HepG2 (cell line): Measurements from ENCODE around the gene KANK4. TPM values are rescaled to one million over a fixed set of nuclear protein-coding genes. Genes with fewer than 3 reads are reported as not detected.

Experiments used
- CBFB ChIP-seq: sonication (generic); formaldehyde crosslinking; IDR thresholded peaks from 2 replicates; pipeline ENCODE4 v1.4.0; 2020; ENCODE audit warnings: missing genetic modification reagents
- ELF1 ChIP-seq: sonication (generic); formaldehyde crosslinking; IDR thresholded peaks from 2 replicates; pipeline ENCODE4 v1.4.0; 2020; ENCODE audit warnings: missing genetic modification reagents
- ERF ChIP-seq: IDR thresholded peaks from 2 replicates; pipeline ENCODE4 v1.6.1; 2018; ENCODE audit warnings: missing biosample characterization, missing genetic modification reagents
- GABPA ChIP-seq, 2 experiments: IDR thresholded peaks; 2 replicates each; pipeline ENCODE4 v1.6.1; 2011 to 2016; ENCODE audit warnings: low read depth in 2 of 2, low read length in 1 of 2, missing biosample characterization in 1 of 2, missing genetic modification characterization in 1 of 2
- GPN1 ChIP-seq: sonication (generic); formaldehyde crosslinking; IDR thresholded peaks from 2 replicates; pipeline ENCODE4 v1.5.1; 2020; ENCODE audit warnings: missing genetic modification reagents, borderline replicate concordance
- HOXA3 ChIP-seq: sonication (generic); formaldehyde crosslinking; IDR thresholded peaks from 2 replicates; pipeline ENCODE4 v1.5.0; 2020; ENCODE audit warnings: missing genetic modification reagents
- RCOR2 ChIP-seq: IDR thresholded peaks from 2 replicates; pipeline ENCODE4 v1.6.1; 2016; ENCODE audit warnings: missing biosample characterization, missing genetic modification reagents
- SCMH1 ChIP-seq: sonication (generic); formaldehyde crosslinking; IDR thresholded peaks from 2 replicates; pipeline ENCODE4 v1.9.0; 2021; ENCODE audit warnings: missing genetic modification reagents, mild to moderate bottlenecking, borderline replicate concordance
- ZNF205 ChIP-seq: IDR thresholded peaks from 2 replicates; pipeline ENCODE4 v1.6.1; 2018; ENCODE audit warnings: missing biosample characterization, missing genetic modification reagents
- ZNF383 ChIP-seq: sonication (generic); formaldehyde crosslinking; IDR thresholded peaks from 2 replicates; pipeline ENCODE4 v1.4.0; 2020; ENCODE audit warnings: missing genetic modification reagents, mild to moderate bottlenecking, borderline replicate concordance
- ZNF772 ChIP-seq: sonication (generic); formaldehyde crosslinking; IDR thresholded peaks from 2 replicates; pipeline ENCODE4 v1.5.0; 2020; ENCODE audit warnings: mild to moderate bottlenecking, missing genetic modification reagents
- ZSCAN22 ChIP-seq: sonication (generic); formaldehyde crosslinking; IDR thresholded peaks from 2 replicates; pipeline ENCODE4 v1.4.0; 2020; ENCODE audit warnings: mild to moderate bottlenecking, missing genetic modification reagents
- polyA plus RNA-seq, 8 experiments: library from polyadenylated mRNA; depleted of rRNA in 3 of 8; stranded (reverse) in 7 of 8; unstranded in 1 of 8; fragments of >200 nt; fragmentation: Illumina TruSeq in 4 of 8; extraction: Trizol in 4 of 8; gene quantifications; 2 replicates each; pipeline versions ENCODE4 v1.2.1 to v1.2.3, GENCODE V29; 2011 to 2016; ENCODE audit warnings: low read depth in 4 of 8, missing spikeins in 1 of 8, mixed read lengths in 1 of 8; ENCODE audit not compliant: insufficient read depth in 1 of 8
- total RNA-seq, 5 experiments: library from RNA; depleted of rRNA; stranded (reverse); fragments of >200 nt; fragmentation: Illumina TruSeq; extraction: Trizol; gene quantifications; 2 replicates each; pipeline ENCODE4 v1.2.3, GENCODE V29; 2016; ENCODE audit warnings: low read depth in 1 of 5
- TF ChIP-seq, protein P1 (sequence below): sonication (generic); formaldehyde crosslinking; IDR thresholded peaks from 2 replicates; pipeline ENCODE4 v1.4.0; 2020; ENCODE audit warnings: mild to moderate bottlenecking, missing genetic modification reagents
- TF ChIP-seq, protein P2 (sequence below): sonication (generic); formaldehyde crosslinking; IDR thresholded peaks from 2 replicates; pipeline ENCODE4 v1.4.0; 2020; ENCODE audit warnings: mild to moderate bottlenecking, missing genetic modification reagents, borderline replicate concordance
- TF ChIP-seq, protein P3 (sequence below), 2 experiments: IDR thresholded peaks; 2 replicates each; pipeline ENCODE4 v1.6.1; 2011 to 2012; ENCODE audit warnings: low read length in 2 of 2, borderline replicate concordance in 1 of 2, low read depth in 1 of 2, mild to moderate bottlenecking in 1 of 2, moderate library complexity in 1 of 2

The KANK4 gene
- total and polyA plus RNA-seq, 2 of the 13 experiments (the other 11 are each of a cell fraction or from before 2014, with no cell fraction given): 16.1 to 25.7 TPM

DNA sequence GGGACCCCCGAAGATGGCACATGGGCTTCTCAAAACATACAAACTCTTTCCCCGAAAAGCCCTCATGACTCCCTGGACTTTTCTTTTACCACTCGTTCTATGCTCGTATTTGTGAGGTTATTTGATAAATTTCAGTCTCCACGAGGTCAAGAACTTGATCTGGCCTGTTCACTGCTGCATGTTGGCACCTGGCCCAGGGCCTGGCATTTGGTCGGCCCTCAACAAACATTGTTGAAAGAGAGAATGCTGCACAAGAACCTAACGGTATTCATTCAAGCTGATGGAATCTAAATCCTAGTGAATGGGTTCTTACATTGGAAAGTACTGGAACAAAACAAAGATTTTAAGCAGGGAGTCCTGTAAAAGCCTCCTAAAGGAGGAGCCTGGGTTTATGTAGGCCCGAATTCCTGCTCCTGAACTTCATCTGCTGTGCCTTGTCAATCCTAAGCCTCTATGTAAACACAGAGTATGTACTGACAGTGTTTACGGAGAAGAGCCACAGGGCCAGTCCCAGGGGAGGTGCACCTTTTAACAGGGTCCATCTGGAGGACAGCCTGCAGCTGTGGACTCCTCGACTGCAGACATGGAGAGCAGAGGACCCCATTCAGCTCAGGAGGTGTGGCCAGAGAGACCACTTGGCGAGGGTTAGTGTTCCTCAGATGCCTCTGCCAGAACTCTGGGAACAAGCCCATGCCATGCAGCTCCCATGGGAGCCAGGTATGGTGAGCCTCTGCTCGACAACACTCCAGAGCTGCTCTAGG is 77.7 kb downstream of the KANK4 start (continued):
- TF ChIP-seq, protein P1, sequence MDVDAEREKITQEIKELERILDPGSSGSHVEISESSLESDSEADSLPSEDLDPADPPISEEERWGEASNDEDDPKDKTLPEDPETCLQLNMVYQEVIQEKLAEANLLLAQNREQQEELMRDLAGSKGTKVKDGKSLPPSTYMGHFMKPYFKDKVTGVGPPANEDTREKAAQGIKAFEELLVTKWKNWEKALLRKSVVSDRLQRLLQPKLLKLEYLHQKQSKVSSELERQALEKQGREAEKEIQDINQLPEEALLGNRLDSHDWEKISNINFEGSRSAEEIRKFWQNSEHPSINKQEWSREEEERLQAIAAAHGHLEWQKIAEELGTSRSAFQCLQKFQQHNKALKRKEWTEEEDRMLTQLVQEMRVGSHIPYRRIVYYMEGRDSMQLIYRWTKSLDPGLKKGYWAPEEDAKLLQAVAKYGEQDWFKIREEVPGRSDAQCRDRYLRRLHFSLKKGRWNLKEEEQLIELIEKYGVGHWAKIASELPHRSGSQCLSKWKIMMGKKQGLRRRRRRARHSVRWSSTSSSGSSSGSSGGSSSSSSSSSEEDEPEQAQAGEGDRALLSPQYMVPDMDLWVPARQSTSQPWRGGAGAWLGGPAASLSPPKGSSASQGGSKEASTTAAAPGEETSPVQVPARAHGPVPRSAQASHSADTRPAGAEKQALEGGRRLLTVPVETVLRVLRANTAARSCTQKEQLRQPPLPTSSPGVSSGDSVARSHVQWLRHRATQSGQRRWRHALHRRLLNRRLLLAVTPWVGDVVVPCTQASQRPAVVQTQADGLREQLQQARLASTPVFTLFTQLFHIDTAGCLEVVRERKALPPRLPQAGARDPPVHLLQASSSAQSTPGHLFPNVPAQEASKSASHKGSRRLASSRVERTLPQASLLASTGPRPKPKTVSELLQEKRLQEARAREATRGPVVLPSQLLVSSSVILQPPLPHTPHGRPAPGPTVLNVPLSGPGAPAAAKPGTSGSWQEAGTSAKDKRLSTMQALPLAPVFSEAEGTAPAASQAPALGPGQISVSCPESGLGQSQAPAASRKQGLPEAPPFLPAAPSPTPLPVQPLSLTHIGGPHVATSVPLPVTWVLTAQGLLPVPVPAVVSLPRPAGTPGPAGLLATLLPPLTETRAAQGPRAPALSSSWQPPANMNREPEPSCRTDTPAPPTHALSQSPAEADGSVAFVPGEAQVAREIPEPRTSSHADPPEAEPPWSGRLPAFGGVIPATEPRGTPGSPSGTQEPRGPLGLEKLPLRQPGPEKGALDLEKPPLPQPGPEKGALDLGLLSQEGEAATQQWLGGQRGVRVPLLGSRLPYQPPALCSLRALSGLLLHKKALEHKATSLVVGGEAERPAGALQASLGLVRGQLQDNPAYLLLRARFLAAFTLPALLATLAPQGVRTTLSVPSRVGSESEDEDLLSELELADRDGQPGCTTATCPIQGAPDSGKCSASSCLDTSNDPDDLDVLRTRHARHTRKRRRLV (CRISPR knock-in tag): no peak; the same call in 1 of the 2 replicates
- TF ChIP-seq ZNF383 (CRISPR knock-in tag): no peak
- peak; percentile 63; the same call in 1 of the 2 replicates for TF ChIP-seq ZNF205 (CRISPR knock-in tag)
- TF ChIP-seq, protein P2, sequence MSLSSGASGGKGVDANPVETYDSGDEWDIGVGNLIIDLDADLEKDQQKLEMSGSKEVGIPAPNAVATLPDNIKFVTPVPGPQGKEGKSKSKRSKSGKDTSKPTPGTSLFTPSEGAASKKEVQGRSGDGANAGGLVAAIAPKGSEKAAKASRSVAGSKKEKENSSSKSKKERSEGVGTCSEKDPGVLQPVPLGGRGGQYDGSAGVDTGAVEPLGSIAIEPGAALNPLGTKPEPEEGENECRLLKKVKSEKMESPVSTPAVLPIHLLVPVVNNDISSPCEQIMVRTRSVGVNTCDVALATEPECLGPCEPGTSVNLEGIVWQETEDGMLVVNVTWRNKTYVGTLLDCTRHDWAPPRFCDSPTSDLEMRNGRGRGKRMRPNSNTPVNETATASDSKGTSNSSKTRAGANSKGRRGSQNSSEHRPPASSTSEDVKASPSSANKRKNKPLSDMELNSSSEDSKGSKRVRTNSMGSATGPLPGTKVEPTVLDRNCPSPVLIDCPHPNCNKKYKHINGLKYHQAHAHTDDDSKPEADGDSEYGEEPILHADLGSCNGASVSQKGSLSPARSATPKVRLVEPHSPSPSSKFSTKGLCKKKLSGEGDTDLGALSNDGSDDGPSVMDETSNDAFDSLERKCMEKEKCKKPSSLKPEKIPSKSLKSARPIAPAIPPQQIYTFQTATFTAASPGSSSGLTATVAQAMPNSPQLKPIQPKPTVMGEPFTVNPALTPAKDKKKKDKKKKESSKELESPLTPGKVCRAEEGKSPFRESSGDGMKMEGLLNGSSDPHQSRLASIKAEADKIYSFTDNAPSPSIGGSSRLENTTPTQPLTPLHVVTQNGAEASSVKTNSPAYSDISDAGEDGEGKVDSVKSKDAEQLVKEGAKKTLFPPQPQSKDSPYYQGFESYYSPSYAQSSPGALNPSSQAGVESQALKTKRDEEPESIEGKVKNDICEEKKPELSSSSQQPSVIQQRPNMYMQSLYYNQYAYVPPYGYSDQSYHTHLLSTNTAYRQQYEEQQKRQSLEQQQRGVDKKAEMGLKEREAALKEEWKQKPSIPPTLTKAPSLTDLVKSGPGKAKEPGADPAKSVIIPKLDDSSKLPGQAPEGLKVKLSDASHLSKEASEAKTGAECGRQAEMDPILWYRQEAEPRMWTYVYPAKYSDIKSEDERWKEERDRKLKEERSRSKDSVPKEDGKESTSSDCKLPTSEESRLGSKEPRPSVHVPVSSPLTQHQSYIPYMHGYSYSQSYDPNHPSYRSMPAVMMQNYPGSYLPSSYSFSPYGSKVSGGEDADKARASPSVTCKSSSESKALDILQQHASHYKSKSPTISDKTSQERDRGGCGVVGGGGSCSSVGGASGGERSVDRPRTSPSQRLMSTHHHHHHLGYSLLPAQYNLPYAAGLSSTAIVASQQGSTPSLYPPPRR (CRISPR knock-in tag): peak; percentile 85
- peak; percentile 90 for TF ChIP-seq ZNF772
- no peak for TF ChIP-seq GPN1 (CRISPR knock-in tag)
- 0 out of 2 replicates have a peak, but pooled peaks have one; percentile 41 for TF ChIP-seq CBFB (CRISPR knock-in tag)
- TF ChIP-seq SCMH1: no peak
- TF ChIP-seq RCOR2 (CRISPR knock-in tag): peak; percentile 89
- 0 out of 2 replicates have a peak, but pooled peaks have one; percentile 18 for TF ChIP-seq ELF1 (CRISPR knock-in tag)
- TF ChIP-seq, protein P3, sequence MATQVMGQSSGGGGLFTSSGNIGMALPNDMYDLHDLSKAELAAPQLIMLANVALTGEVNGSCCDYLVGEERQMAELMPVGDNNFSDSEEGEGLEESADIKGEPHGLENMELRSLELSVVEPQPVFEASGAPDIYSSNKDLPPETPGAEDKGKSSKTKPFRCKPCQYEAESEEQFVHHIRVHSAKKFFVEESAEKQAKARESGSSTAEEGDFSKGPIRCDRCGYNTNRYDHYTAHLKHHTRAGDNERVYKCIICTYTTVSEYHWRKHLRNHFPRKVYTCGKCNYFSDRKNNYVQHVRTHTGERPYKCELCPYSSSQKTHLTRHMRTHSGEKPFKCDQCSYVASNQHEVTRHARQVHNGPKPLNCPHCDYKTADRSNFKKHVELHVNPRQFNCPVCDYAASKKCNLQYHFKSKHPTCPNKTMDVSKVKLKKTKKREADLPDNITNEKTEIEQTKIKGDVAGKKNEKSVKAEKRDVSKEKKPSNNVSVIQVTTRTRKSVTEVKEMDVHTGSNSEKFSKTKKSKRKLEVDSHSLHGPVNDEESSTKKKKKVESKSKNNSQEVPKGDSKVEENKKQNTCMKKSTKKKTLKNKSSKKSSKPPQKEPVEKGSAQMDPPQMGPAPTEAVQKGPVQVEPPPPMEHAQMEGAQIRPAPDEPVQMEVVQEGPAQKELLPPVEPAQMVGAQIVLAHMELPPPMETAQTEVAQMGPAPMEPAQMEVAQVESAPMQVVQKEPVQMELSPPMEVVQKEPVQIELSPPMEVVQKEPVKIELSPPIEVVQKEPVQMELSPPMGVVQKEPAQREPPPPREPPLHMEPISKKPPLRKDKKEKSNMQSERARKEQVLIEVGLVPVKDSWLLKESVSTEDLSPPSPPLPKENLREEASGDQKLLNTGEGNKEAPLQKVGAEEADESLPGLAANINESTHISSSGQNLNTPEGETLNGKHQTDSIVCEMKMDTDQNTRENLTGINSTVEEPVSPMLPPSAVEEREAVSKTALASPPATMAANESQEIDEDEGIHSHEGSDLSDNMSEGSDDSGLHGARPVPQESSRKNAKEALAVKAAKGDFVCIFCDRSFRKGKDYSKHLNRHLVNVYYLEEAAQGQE (IDR thresholded peaks at IDR 0.05; ENCODE audit: borderline replicate concordance in 1 of 2, low read depth in 1 of 2, low read length in 2 of 2): no peak
- TF ChIP-seq ZSCAN22: no peak; the same call in 1 of the 2 replicates
- 0 out of 2 replicates have a peak, but pooled peaks have one; percentile 43 for TF ChIP-seq ERF (CRISPR knock-in tag)
- peak; percentile 71; the same call in 1 of the 2 replicates for TF ChIP-seq HOXA3 (CRISPR knock-in tag)
- no peak for TF ChIP-seq GABPA (IDR thresholded peaks at IDR 0.05; ENCODE audit: low read depth, low read length)
- TF ChIP-seq GABPA (CRISPR knock-in tag; IDR thresholded peaks at IDR 0.05; ENCODE audit: low read depth): no peak
